Fibroblast of skin of right biceps (primary cell): ENCODE data around the gene SLC9B2.

Experiments
- DNase-seq: peaks from one replicate; pipeline ENCODE4 v3.0.0-alpha.2; 2013

The SLC9B2 gene

DNA sequence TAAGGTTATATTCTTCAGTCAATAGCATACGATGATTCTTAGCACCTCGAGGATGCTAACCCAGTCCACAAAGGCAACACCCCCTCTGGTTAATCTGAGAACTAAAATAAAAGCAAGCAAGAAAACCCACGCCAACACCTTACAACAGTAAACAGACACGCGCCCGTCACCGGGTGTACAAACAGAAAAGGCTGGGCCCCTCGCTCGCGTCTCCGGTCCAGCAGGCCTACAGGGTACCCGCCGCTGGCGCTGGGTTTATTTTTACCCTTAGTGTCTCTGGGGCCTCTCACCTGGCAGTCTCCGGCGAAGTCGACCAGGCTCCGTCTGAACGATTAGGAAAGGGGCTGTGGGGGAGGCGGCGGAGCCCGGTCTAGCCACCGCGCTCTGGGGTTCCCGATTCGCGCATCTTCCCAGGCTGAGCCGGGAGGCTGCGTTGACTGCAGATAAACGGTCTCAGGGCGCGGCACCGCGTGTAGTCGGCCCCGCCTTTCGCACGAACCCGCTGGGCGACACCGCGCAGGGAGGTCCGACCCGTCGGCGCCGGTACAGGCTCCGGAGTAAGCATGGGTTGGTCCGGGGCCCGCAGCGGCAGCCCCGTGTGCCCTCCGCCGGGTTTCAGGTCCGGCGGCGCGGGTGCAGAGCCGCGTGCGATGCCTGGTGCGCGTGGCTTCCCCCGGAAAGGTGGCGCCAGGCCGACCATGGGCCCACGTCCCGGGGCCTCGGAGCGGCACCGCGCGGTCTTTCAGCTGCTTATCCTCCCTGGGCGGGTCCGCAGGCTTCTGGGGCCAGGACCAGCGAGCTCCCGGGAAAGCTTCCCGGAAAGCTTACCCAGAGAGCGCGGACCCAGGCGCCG, 441 bp downstream of the SLC9B2 start:
- DNase-seq, result peak; percentile 73

DNA sequence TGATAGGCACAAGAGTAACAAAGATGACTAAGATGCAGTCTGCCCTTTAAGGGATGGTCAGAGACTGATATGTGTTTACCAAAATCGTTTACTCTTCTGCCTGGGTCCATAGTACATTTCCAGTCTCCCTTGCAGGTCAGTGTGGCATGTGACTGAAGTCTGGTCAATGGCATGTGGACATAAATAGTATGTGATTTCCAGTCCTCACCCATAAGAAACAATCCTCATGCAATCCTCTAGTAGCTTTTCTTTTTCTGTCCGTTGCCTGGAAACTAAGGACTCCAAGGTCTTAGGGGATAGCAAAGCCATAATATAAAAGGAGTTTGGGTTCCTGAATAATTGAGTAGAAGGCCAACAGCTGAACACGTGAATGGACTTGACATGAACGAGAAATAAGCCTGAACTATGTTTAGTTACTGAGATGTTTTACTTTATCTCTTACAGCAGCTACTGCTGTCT, 1.1 kb downstream of the SLC9B2 start:
- no peak for DNase-seq

DNA sequence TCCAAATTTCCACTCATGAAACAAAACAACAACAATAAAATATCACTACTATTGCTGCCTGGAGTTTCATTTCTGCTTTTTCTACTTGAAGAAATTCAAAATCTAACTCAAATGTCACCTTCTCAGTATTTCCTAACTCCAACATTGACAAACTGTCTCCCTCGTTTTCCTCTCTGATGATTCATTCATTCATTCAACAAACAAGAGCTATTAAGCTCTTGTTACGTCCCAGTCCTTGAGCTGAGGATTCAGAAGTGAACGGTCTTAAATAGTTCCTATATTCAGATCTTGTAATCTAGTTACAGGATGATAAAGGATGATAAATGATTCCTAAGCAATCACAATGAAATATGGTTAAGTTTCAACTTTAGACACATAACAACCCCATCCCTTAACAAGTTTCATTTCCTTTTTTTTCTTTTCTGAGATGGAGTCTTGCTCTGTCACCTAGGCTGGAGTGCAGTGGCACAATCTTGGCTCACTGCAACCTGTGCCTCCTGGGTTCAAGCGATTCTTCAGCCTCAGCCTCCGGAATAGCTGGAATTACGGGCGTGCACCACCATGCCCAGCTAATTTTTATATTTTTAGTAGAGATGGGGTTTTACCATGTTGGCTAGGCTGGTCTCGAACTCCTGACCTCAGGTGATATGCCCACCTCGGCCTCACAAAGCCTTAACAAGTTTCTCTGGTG, 1.7 kb downstream of the SLC9B2 start:
- no peak for DNase-seq

- no peak for DNase-seq
Measured at GRCh38 chr4:103073792-103074438, 2.6 kb downstream of the SLC9B2 start.

DNA sequence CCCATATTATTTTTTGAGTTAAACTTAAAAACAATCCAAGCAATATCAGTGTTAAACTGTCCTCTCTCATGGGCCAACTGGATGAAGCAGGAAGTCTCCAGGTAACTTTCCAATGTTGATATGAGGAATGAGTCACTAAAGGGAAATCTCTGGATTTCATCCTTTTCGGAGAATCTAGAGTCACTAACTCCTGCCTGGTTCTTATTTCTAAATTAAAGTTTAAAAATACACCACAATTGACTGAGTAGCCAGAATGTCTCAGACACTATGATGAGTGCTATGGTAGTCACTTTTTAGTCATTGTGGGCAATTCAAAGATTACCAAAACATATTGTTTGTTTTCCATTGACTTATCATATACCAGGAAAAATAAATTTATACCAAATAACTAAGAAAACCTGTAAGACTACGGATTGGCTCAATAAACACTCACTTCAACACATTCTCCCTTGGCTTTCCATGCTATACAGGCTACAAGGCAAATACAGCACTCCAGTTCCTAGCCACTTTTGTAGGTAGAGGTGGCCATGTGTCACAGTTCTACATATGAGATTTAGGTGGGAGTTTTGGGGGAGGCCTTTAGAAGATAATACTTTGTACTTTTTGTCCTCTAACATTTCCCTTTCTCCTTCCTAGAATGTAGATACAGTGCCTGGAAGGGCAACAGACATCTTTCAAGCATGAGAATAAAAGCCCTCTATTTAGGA, 8.6 kb downstream of the SLC9B2 start:
- DNase-seq, result peak; percentile 36

- no peak for DNase-seq
Measured at GRCh38 chr4:103060453-103061148, 16.0 kb downstream of the SLC9B2 start.

DNA sequence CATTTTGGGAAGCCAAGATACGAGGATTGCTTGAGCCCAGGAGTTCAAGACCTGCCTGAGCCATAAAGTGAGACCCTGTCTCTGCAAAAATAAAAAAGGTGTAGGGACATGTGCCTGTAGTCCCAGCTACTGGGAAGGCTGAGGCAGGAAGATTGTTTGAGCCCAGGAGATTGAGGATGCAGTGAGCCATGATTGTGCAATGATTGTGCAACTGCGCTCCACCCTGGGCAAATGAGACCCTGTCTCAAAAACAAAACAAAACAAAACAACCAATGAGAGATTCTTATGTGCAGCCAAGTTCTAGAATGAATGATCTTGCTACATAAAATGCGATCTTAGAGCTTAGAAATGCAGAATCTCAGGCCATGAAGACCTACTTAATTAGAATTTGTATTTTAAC, 22.5 kb downstream of the SLC9B2 start:
- no peak for DNase-seq

DNA sequence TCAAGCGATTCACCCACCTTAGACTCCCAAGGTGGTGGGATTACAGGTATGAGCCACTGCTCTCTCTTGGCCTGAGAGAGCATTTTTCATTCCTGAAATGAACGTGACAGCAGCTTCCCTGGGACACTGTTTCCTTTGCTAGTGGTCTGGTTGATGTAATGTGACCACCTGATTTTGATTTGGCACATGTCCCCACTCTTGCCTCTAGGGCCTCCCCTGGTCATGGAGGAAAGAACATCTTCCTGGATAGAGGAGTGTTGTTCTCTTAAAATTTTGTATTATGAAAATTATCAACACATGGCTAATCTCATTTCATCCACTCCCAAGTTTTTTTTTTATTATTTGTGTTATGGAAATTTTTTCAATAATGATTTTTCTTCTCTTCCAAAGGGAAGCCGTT, 23.8 kb downstream of the SLC9B2 start:
- DNase-seq, result no peak

GRCh38 chr4:103052145-103052544, 24.4 kb downstream of the SLC9B2 start:
- no peak for DNase-seq

GRCh38 chr4:103050736-103051436, 25.7 kb downstream of the SLC9B2 start:
- peak; percentile 21 for DNase-seq

- peak; percentile 34 for DNase-seq
Measured at GRCh38 chr4:103046416-103047290, 29.9 kb downstream of the SLC9B2 start.

GRCh38 chr4:103044183-103044582, 32.4 kb downstream of the SLC9B2 start:
- no peak for DNase-seq

- DNase-seq, result no peak
Measured at GRCh38 chr4:103036169-103036568, 40.4 kb downstream of the SLC9B2 start.

DNA sequence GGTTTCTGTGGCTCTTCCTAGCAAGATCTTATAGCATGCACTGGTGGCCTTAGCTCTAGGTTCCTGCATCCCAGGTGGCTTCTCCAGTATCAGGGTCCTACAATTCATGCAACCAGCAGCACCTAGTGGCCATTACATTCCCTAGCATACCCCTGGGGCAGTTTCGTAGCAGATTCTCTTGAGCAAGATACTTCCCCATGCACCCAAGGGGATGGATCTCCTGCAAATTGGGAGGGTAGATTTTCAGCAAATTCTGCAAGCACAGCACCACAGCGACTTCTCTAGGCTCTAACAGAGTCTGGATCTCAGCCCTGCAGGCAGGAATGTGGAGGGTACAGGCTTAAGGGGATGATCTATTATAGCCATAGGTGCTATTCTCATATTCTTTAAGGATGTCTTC, 44.0 kb downstream of the SLC9B2 start:
- peak; percentile 28 for DNase-seq

DNA sequence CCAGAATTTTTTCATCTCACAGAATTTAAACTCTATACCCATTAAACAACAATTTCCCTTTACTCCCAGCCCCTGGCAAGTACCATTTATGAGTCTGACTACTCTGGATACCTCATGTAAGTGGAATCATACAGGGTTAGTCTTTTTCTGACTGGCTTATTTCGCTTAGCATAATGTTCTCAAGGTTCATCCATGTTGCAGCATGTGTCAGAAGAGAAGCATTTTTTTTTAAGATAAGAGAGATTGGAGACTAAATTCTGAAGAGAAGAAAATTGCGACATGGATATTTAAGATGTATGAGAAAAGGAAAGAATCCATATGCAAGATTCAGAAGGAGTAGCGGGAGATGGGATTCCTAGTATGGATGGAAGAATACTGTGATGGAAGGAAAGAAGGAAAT, 45.8 kb downstream of the SLC9B2 start:
- no peak for DNase-seq

DNA sequence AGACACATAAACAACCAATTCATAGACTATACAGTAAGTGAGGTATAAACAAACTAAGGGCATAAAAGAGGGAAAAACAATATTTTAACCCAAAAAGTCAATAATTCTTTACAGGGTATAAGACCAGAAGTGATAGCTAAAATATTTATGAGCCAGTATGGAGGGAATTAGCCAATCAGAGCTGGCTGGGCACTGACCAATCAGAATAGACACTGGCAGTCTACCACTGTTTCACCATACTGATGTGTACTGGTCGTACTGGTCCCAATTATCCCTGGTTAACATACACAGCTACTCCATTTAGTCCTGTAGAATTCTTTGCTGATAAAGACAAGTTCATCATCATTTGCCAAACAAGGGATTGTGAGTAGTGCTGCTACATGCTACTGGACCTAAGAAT, 47.3 kb downstream of the SLC9B2 start:
- no peak for DNase-seq

- no peak for DNase-seq
Measured at GRCh38 chr4:103026868-103027267, 49.7 kb downstream of the SLC9B2 start.

DNA sequence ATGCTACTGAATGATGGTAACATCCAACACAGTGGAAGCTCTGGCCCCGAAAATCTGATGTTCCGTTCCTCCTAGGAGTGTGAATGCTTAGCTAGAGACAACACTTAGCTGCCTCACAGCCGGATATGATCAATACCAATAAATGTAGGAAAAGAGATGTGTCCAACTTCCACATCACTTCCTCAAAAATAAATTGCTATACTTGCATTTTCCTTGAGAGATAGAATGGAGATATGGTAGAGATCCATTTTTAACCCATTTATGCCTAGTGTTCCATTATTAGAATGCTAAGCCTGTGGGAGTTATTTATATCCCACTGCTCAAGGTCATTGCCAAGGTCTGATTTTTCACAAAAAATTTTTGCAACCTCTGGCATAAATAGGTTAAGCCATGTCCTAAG, 51.6 kb downstream of the SLC9B2 start:
- DNase-seq, result no peak

DNA sequence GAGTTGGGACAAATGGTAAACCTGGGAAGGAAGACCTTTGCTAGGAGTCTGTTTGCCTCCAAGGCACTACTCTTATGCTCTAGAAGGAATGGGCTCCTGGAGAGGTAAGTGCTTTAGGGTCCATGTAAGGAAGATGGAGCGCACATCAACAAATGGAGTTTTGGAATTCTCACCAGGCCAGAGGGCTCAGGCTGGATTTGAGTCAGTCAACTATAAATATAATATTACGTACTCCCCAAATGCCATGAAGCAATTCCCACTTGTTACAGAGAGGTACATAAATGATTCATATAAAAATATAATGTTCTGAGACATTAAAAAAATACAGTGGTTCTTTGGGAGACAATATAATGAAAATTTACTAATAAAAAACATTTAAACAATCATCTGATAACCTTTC, 55.4 kb downstream of the SLC9B2 start:
- no peak for DNase-seq

DNA sequence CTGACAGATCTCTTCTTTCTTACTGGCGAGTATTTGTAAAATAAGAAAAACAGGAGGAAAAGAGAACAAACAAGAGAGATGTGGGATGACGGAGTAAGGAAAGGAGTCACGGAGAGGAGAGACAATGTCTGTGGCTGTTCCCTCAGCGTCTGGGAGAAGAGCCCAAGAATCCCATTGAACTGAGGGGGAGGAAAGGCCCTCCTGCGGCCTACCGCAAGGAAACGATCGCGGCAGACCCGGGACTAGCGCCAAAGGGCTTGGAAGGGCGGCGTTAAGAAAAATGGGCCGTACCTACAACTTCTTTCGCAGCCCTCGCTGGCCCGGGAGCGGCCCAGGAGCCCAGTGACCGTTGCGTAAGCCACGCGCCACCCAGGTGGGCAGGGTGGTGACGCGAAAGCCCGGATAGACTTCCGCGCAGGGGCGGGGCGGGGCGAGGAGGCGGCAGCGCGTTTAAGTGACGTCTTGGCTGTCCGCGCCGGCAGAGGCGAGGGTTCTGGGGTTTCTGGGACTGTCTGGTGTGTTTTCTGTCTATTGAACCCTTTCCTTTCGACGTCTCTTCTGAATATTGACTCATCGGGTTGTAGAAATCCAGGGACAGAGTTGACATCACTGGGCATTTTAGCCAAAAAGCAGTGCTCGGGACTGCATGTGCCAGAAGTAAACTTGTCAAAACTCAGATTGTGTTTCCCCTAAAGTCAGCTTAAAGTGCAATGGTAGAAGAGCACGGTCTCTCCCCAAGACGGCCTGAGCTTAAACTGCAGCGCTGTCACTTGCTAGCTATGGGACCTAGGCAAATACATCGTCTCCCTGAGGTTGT, 57.0 kb downstream of the SLC9B2 start, which contains the start of gene SLC9B1:
SLC9B1 (minus strand) TSS at position 398 of the 817 bp plus-strand sequence. CDS start 27,994 bp downstream, outside the sequence.
- peak; percentile 98 for DNase-seq
